IMR-90 (cell line): Measurements from ENCODE around the gene PDZRN3.

Source experiments
- CEBPB ChIP-seq: IDR thresholded peaks from 2 replicates; pipeline ENCODE4 v1.6.1; 2012; ENCODE audit warnings: low read depth, low read length, improper control_type of control experiment
- CTCF ChIP-seq: conservative IDR thresholded peaks from 2 replicates; pipeline ENCODE4 v1.5.1; 2012; ENCODE audit warnings: mild to moderate bottlenecking, low read depth, low read length, improper control_type of control experiment
- ELK1 ChIP-seq: fragments of 150-350 bp; IDR thresholded peaks from 2 replicates; pipeline ENCODE4 v1.6.1; 2016; ENCODE audit warnings: low read depth, mild to moderate bottlenecking, low read length, moderate library complexity, borderline replicate concordance
- MAZ ChIP-seq: IDR thresholded peaks from 2 replicates; pipeline ENCODE4 v1.6.1; 2012; ENCODE audit warnings: low read depth, mild to moderate bottlenecking, low read length, improper control_type of control experiment, moderate library complexity, borderline replicate concordance
- MXI1 ChIP-seq: IDR thresholded peaks from 2 replicates; pipeline ENCODE4 v1.6.1; 2012; ENCODE audit warnings: low read depth, mild to moderate bottlenecking, low read length, moderate library complexity, borderline replicate concordance
- NFE2L2 ChIP-seq: fragments of 150-350 bp; IDR thresholded peaks from 2 replicates; pipeline ENCODE4 v1.6.1; 2016; ENCODE audit warnings: low read depth, mild to moderate bottlenecking, low read length
- POLR2A ChIP-seq: IDR thresholded peaks from 2 replicates; pipeline ENCODE4 v1.6.1; 2012; ENCODE audit warnings: mild to moderate bottlenecking, low read depth, low read length
- RAD21 ChIP-seq: IDR thresholded peaks from 2 replicates; pipeline ENCODE4 v1.6.1; 2012; ENCODE audit warnings: low read length, improper control_type of control experiment
- RFX5 ChIP-seq: IDR thresholded peaks from 2 replicates; pipeline ENCODE4 v1.8.0; 2012; ENCODE audit warnings: low read depth, mild to moderate bottlenecking, low read length, moderate library complexity
- SMC3 ChIP-seq: fragments of 150-350 bp; IDR thresholded peaks from 2 replicates; pipeline ENCODE4 v1.6.1; 2016; ENCODE audit warnings: low read depth, mild to moderate bottlenecking, antibody characterized with exemption, low read length, moderate library complexity
- USF2 ChIP-seq: fragments of 150-350 bp; IDR thresholded peaks from 2 replicates; pipeline ENCODE4 v1.6.1; 2017; ENCODE audit warnings: mild to moderate bottlenecking, antibody characterized with exemption, low read length, low read depth

- no peak for TF ChIP-seq CTCF
- no peak for TF ChIP-seq USF2
- TF ChIP-seq RAD21, result no peak
- no peak for TF ChIP-seq POLR2A
- TF ChIP-seq MXI1, result no peak
- no peak for TF ChIP-seq CEBPB
- no peak for TF ChIP-seq MAZ
- TF ChIP-seq RFX5, result no peak
- no peak for TF ChIP-seq ELK1
- TF ChIP-seq NFE2L2, result no peak
- no peak for TF ChIP-seq SMC3
Measured at GRCh38 chr3:73618461-73618860, 6.3 kb downstream of the PDZRN3 start.
